Uterus (tissue), 4 donors: ENCODE results near the gene ARID4B. TPM values are rescaled to one million over a fixed set of nuclear protein-coding genes. Genes with fewer than 3 reads are reported as not detected.

Source experiments
- DNase-seq, 2 donors: peaks; one replicate each; pipeline ENCODE4 v3.0.0-alpha.2; 2019 to 2020
- H3K27ac ChIP-seq, 2 donors: fragments of 200-600 bp; sonication (generic); 1 replicate in 1 of 2; 2 replicates in 1 of 2; pipeline ENCODE4 v1.5.1; 2016 to 2018
- H3K27me3 ChIP-seq, 2 donors: fragments of 200-600 bp; sonication (generic); one replicate each; pipeline ENCODE4 v1.5.1; 2018 to 2019; ENCODE audit warnings: control low read depth in 1 of 2
- H3K36me3 ChIP-seq, 2 donors: fragments of 200-600 bp; sonication (generic); one replicate each; pipeline ENCODE4 v1.5.1; 2019; ENCODE audit warnings: control low read depth in 1 of 2
- H3K4me1 ChIP-seq, 2 donors: fragments of 200-600 bp; sonication (generic); one replicate each; pipeline ENCODE4 v1.5.1; 2018 to 2019; ENCODE audit warnings: control low read depth in 1 of 2
- H3K4me3 ChIP-seq, 2 donors: fragments of 200-600 bp; sonication (generic); 1 replicate in 1 of 2; 2 replicates in 1 of 2; pipeline ENCODE4 v1.5.1; 2018 to 2019; ENCODE audit warnings: mild to moderate bottlenecking in 1 of 2
- H3K9me3 ChIP-seq, 2 donors: fragments of 200-600 bp; sonication (generic); one replicate each; pipeline ENCODE4 v1.5.1; 2019; ENCODE audit warnings: control low read depth in 1 of 2
- CTCF ChIP-seq, 4 experiments: fragments of 200-600 bp in 2 of 4; fragments of 450-650 bp in 2 of 4; sonication (generic) in 2 of 4; IDR thresholded peaks; one replicate each; pipeline ENCODE4 v1.5.1; 2016 to 2019; ENCODE audit warnings: antibody characterized with exemption in 4 of 4, mild to moderate bottlenecking in 2 of 4, moderate library complexity in 1 of 4
- POLR2A ChIP-seq, 2 donors: fragments of 450-650 bp; IDR thresholded peaks; one replicate each; pipeline ENCODE4 v1.6.1; 2016; ENCODE audit warnings: antibody characterized with exemption in 2 of 2, mild to moderate bottlenecking in 1 of 2, moderate library complexity in 1 of 2
- intact Hi-C: fragments of 100-400 bp; cut with DNase I; formaldehyde crosslinking; loops from one replicate; pipeline ENCODE4 v1.15.1; 2023; ENCODE audit warnings: low total_unique reads
- total RNA-seq, 4 donors: library from RNA; depleted of rRNA in 3 of 4; stranded (reverse); fragments of >200 nt in 3 of 4; gene quantifications; one replicate each; pipeline versions ENCODE4 v1.1.0 to v1.2.4, GENCODE V29; 2014 to 2023
- donor health status: DM: yes; HTN: yes; CAD: no.

Gene ARID4B
- total RNA-seq, 4 donors from 2014 or later: 21.0 to 69.4 (median 50.4) TPM

- intact Hi-C loops: no loop called here
- DNase-seq: no peak
- no peak overlapping the region for H3K27ac ChIP-seq
- no peaks in the 10 kb centered on the region for H3K9me3 ChIP-seq
- no peaks in the 10 kb centered on the region for H3K4me1 ChIP-seq
- no peaks in the 10 kb centered on the region for H3K36me3 ChIP-seq
- H3K27me3 ChIP-seq: no peaks in the 10 kb centered on the region
- TF ChIP-seq CTCF (IDR thresholded peaks at IDR 0.05): no peak
- no peak for TF ChIP-seq POLR2A (IDR thresholded peaks at IDR 0.05)
- no peak overlapping the region for H3K4me3 ChIP-seq
These were observed 61.0 kb downstream of the ARID4B start for GRCh38 chr1:235266967-235267366.

GRCh38 chr1:235266325-235266724, 61.7 kb downstream of the ARID4B start:
- TF ChIP-seq CTCF (IDR thresholded peaks at IDR 0.05) (no peak), POLR2A (IDR thresholded peaks at IDR 0.05) (no peak)
- intact Hi-C loops: no loop called here
- no peak overlapping the region for H3K27ac ChIP-seq
- no peak overlapping the region for H3K4me3 ChIP-seq
- no peaks in the 10 kb centered on the region for H3K27me3 ChIP-seq
- no peak for DNase-seq
- H3K4me1 ChIP-seq: no peaks in the 10 kb centered on the region
- no peaks in the 10 kb centered on the region for H3K9me3 ChIP-seq
- H3K36me3 ChIP-seq: no peaks in the 10 kb centered on the region

GRCh38 chr1:235265900-235266299, 62.1 kb downstream of the ARID4B start:
- no peak for TF ChIP-seq CTCF (IDR thresholded peaks at IDR 0.05)
- TF ChIP-seq POLR2A (IDR thresholded peaks at IDR 0.05): no peak
- H3K9me3 ChIP-seq: no peaks in the 10 kb centered on the region
- no peak overlapping the region for H3K4me3 ChIP-seq
- H3K27me3 ChIP-seq: no peaks in the 10 kb centered on the region
- H3K36me3 ChIP-seq: no peaks in the 10 kb centered on the region
- H3K4me1 ChIP-seq: no peaks in the 10 kb centered on the region
- no peak for DNase-seq
- H3K27ac ChIP-seq: peak overlapping the region in 1 of 2 donors; percentile 34
- intact Hi-C loops: no loop called here

- H3K4me1 ChIP-seq: no peaks in the 10 kb centered on the region
- H3K27me3 ChIP-seq: no peaks in the 10 kb centered on the region
- H3K27ac ChIP-seq: no peak overlapping the region
- DNase-seq: no peak
- TF ChIP-seq POLR2A (IDR thresholded peaks at IDR 0.05) (no peak), CTCF (IDR thresholded peaks at IDR 0.05) (no peak)
- H3K4me3 ChIP-seq: no peak overlapping the region
- no peaks in the 10 kb centered on the region for H3K36me3 ChIP-seq
- no peaks in the 10 kb centered on the region for H3K9me3 ChIP-seq
- intact Hi-C loops: no loop called here
These were observed 63.7 kb downstream of the ARID4B start for GRCh38 chr1:235264327-235264726.

GRCh38 chr1:235262539-235262938, 65.4 kb downstream of the ARID4B start:
- Histone ChIP-seq H3K27me3 (no peaks in the 10 kb centered on the region), H3K9me3 (no peaks in the 10 kb centered on the region), H3K36me3 (no peaks in the 10 kb centered on the region), H3K4me3 (no peak overlapping the region), H3K4me1 (no peaks in the 10 kb centered on the region), H3K27ac (no peak overlapping the region)
- no peak for TF ChIP-seq CTCF (IDR thresholded peaks at IDR 0.05)
- TF ChIP-seq POLR2A (IDR thresholded peaks at IDR 0.05): no peak
- no peak for DNase-seq
- intact Hi-C loops: no loop called here
